HG03558 (cell line): ENCODE measurements around the gene TRIB2.
"Not testable (repeated sequence)": the region's sequence is repeated elsewhere in the genome, so short reads cannot be mapped to it uniquely, and the experiment has no call there.

Experiments used
- ATAC-seq: cut with Tn5 transposase; IDR thresholded peaks from one replicate; pipeline ENCODE4 v1.9.1; 2021; ENCODE audit warnings: moderate number of reproducible peaks; ENCODE audit not compliant: unreplicated experiment; ENCODE audit errors: extremely low read depth

TRIB2 gene

DNA sequence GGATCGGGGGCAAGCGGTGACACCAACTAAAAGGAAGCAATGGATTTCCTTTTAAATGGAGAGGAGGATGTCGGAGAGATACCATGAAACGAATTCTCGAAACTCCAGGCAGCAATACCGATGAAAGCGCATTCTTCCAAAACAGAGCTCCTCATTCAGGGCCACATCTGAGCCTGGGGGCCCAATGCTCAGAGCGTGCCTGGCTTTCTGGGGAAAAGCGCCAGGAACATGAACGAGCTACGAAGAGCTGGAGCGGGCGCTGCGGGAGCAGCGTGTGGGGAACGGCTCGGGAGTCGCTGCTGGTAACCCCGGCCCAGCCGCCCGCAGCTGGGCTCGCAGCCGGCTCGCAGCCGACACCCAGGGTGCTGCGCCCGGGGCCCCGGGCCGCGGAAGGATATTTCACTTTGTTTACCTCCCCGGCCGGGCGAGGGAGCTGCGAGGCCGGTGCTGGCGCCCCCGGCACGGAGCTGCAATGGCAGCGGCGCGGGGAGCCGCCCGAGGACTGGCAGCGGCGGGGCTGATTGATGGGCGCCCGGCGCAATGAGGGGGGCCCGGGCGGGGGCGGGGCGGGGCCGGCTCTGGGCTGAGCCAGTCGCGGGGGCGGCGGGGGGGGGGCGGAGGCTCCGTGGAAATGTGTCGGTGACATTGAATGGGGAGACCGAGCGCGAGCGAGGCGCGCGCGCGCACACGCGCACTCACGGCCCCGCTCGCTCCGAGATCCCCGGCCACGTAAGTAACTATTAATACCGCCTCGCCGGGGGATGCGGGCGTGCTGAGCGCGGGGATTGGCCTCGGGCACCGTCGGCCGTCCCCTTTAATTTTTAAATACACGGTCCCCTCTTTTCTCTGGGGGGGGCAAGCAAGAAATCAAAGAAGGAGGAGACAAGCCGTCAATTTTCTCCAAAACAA is at the start of gene TRIB2:
TSS of gene TRIB2 (plus strand) at position 655 of the 909 bp plus-strand sequence. CDS start 1,372 bp downstream, outside the sequence.
- no peak for ATAC-seq

DNA sequence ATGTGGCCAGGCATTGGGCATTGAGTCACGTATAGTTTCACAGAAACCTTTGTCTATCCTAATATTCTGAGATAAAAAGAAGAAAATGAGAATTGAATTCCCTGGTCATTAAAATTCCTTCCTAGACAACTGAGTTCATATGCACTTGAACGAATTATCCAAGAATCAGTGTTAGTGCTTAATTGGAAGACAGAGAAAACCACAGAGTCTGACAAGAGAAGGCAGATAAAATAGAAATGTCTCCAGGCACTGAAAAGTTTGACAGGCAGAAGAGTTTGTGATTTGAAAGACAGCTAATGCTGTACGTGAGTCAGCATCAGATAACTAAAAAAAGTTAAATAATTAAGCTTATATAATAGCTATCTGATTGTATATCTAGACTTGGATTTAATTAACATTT is 47.7 kb upstream of the TRIB2 start:
- no peak for ATAC-seq

DNA sequence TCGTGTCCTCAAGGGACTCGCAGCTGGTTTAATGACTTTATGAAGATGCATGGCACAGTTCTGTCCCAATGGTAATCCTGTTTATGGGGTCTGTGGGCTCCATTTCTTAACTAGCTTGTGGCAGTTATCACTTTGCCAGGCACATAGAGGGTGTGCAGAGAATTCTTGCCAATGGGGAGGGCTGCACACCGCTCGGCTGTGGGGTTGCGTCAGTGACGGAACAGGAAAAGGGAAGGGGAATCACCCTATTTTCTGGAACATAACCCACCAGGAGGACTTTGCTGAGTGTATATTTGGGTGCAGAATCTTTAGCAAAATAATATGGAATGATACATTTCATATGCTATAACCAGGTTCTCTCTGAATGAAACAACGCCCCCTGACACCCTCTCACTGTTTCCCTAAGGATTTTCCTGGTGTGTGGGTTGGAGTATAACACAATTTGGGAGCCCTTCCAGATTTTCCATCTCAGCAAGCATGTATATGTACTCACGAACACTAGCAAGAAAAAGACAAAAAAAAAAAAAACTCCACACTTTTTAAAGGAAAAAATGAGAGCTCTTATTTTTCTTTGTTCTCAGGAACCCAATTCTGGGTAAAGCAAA is 43.9 kb upstream of the TRIB2 start:
- ATAC-seq, result no peak

DNA sequence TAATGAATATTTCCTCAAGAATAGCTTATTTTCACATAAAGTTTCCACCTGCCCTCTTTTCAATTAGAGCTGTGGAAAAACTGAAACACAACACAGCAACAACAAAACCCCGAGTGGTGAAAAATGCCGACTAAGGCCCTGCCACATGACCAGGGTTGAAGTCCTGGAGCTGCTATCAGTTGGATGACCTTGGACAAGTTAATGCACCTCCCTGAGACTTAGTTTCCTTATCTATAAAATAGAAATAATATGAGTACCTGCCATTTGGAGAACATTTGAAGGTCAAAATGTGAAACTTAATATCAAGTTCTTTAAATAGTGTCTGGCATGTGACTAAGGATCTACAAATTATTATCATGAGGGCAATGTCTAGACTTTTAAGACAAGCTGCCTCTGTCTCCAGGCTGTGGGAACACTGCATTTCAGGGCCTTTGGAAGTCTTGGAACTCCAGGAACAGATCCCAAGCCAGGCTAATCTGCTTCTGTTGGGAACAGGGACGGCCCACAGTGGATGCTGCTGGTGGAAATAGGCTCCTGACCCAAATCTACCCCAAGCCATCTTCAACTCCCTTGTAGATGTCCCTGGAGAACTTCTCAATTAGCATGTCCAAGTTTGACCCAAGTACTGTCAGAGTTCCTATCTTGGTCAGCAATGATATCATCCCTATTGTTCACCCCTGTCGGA is 42.0 kb upstream of the TRIB2 start:
- ATAC-seq, result no peak

DNA sequence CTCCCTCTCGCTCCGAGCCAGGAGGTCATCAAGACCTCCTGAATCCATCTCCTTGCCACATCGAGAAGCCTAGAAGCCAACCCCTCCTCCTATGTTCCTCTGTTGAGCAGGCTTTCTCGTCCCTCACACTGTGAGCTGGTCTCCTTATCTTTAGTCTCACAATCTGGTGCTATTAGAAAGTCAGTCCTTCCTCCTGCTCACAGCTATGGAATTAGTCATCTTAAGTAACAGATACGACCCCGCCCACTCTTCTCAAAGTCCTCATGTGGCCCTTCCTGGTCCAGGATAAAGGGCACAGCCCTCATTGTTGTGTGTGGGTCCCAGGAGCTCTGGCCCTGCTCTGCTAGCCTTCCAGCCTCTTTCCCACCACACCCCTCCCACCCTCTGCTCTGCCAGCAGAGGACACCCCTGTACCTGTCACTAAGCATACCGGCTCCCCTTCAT is 41.4 kb upstream of the TRIB2 start:
- no peak for ATAC-seq

DNA sequence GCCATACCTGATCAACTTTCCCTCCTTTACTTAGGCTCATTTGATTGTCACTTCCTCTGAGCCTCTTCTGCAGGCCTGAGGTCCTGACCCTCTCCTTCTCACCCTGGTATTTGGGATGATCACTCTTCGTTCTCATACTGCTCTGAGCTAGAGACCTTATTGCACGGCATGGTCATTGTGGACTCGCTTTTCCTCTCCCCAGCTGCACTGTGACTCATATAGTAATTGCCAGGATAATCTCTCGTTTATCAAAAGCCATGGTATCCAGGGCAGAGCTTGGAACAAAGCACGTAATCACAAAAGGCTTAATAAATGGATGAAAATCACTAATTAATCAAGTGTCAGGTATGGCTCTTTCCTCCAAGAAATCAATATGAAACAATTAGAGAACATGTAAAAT is 40.9 kb upstream of the TRIB2 start:
- ATAC-seq, result no peak

DNA sequence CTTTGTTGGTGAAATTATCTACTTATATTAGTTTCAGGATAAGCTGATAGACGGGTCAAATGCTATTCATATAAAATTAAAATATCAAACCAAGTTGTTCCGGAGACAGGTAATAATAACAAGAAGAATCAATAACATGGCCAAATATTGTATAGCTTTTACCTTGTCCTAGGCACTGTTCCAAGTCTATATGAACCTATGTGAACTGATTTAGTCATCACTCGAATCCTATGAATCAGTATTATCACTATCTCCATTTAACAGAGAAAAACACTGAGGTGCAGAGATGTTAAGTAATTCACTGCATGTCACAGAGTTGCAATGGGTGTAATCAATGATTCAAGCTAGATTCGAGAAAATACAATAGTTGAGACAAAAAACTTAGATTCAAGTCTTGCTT is 40.0 kb upstream of the TRIB2 start:
- no peak for ATAC-seq

DNA sequence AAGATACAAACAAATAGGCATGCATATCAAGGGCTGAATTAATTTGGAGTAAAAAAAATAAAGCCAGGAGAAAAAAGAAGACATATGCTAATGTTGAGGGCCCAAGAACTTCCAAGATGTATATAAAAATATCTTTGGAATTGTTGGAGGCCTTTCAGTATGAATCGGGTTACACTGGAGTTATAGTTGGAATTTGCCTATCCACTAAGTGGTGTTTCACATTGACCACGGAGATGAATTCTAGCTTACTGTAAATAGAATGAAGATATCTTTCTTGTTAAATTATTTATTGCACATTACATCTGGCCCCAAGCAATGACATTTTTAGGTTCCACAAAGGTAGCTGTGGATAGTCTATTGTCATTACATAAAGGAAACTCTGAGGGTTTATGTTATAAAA is 38.5 kb upstream of the TRIB2 start:
- ATAC-seq, result no peak

DNA sequence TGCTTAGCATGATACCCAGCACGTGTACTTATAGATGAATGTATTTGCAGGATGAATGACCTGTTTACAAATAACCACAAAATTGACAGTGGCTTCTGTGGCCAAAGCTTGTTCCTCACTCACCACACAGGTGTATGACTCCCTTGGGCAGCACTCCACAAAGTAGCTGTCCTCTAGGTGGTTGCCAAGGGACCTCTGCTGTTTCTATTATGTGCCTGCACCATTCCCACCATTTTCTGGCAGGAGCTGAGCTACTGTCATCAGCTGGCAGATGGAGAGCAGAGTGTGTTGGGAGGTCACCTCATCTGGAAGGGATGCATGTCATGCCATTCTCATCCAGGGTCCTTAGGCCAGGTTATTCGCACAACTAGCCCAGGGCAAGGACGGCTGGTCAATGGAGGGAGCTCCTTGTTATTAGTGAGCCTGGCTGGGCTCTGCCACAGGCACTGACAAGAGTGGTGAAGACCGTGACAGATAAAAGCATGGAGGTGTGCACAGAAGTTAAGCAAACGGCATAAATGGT is 37.1 kb upstream of the TRIB2 start:
- no peak for ATAC-seq

DNA sequence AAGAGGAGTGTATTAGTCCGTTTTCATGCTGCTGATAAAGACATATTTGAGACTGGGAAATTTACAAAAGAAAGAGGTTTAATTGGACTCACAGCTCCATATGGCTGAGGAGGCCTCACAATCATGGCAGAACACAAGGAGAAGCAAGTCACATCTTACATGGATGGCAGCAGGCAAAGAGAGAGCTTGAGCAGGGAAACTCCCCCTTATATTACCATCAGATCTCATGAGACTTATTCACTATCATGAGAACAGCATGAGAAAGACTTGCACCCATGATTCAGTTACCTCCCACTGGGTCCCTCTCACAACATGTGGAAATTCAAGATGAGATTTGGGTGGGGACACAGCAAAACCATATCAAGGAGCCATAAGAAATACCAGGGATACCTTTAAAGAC is 36.6 kb upstream of the TRIB2 start:
- ATAC-seq, result not testable (repeated sequence)

DNA sequence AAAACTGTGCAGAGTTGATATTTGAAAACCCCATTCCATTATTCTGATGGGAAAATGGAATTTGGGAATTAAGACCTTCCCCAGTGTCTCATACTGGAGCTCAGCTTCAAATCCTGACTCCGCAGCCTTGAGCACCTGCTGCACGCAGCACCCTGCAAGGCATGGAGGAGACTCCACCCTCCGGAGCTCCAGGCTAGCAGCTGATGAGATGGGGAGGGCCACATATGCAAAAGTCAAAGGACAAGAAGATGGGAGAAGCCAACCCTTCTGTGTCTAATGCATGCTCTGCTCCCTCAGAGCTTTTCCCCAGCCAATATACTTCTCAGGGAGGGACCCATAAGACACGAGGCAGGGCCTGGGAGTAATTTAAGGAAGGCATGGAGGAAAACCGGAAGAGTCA is 34.7 kb upstream of the TRIB2 start:
- no peak for ATAC-seq

DNA sequence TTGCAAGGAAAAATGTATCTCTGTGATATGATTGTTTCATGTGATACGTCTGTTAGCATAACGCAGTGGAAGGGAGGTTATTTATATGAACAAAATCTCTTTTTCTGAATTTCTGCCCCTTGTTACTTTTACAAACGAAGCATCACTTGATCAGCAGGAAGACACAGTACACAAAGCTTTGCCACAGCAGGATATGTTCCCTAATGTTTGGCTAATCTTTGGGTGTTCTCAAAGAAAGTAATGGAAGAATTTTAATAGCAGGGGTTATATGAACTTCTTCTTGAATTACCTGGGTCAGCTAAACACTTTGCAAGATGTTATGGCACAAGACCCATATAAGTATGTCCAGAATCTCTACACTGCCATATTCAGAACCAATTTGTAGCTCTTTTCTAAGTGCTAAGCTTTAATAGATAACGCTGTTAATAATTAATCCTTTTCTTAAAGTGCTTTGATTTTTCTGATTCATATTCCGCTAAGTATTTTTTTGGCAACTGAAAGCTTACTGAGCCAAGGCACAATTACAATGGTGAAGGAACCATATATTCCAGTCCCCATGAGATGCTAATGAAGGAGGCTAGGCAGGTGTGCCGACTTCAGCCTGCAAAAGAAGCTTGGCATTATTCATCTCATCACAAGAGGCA is 33.2 kb upstream of the TRIB2 start:
- ATAC-seq, result no peak

DNA sequence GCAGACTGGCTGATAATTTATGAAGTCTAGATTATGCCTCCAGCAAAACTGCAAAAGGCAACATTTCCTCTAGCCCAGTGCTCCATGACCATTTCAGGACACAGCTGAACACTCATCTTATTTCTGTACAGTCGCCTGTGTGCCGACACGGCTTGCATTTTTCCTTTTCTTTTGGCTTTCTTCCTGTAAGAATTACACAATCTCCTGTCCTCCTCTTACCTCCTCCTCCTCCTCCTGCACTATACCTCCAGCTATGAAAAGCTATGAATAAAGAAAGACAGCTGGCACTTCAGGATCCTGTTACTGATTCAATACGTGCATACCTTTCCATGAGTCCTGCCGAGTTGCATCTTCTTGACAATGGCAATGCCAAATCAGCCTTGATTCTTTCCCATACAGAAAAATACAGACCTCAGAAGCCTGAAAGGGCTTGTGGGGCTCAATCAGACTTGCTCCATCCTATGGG is 32.2 kb upstream of the TRIB2 start:
- no peak for ATAC-seq

DNA sequence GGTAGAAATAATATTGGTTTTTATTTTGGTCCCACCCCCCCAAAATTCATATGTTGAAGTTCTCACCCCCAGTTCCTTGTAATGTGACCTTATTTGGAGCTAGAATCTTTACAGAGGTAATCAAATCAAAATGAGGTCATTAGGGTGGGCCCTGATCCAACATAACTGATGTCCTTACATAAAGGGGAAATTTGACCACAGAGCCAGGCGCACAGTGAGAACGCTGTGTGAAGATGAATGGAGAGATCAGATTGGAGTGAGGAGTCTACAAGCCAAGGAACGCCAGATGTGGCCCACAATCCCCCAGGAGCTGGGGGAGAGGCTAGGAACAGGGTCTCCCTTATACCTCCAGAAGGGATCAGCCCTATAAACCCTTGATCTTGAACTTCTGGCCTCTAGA is 31.6 kb upstream of the TRIB2 start:
- no peak for ATAC-seq

DNA sequence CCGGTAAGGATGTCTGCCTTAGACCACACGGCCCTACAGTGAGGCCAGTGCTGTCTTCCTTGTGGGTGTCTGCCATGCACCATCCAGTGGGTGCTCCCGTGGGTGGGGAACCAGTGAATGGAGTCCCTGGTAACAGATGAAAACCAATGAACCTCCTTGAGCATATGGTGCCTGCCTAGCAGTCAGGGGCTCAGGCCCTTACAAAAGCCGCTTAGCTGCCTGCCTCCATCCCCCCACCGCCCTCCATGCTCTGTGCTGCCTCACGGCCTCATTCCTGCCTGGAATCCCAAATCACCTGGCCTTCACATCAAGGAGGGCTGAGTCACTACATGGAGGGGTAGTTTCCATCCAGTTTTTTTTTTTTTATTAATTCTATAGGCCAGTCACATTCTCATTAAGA is 30.8 kb upstream of the TRIB2 start:
- ATAC-seq, result no peak

DNA sequence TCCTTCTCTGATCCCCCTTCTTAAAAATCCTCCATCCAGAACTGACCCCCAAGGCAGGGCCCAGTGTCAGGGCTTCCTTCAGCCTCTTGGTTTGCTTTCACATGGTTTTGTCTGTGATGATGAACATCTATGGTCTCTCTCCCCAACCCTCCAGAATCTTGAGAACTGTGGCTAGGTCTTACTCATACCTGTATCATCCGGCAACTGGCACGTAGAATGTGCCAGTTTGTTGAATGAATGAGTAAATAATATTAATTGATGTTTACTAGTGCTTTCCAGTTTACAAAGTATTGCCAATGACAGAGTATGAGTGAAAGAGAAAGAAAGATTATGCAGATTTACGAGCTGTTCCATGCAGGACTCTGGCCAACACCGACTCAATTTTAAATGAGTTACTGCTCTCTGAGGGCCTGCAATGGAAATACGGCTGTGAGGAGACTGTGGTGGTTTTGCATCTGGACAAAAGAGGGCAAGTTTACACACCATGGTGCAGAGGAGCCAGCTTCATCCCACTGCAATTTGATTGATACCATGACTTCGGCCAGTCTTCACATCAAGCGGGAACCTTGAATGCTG is 29.9 kb upstream of the TRIB2 start:
- no peak for ATAC-seq

DNA sequence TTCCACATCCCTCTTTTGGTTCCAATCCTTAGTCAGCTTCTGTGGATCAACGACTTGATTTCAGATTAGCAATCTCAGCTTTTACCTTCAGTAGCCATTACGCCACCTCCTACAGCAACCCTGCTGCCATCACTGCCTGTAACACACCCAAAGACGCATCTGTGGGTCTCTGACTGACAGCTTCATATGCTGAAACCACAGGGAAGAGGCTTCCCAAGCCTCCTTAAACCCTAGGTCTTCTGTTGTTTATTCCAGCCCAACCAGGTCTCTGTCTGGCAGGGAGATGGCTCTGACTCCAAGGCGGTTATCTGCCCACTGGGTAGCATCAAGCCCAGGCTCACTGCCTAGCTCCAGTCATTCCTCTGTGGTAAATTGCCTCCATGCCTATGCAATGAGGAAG is 28.6 kb upstream of the TRIB2 start:
- ATAC-seq, result no peak

DNA sequence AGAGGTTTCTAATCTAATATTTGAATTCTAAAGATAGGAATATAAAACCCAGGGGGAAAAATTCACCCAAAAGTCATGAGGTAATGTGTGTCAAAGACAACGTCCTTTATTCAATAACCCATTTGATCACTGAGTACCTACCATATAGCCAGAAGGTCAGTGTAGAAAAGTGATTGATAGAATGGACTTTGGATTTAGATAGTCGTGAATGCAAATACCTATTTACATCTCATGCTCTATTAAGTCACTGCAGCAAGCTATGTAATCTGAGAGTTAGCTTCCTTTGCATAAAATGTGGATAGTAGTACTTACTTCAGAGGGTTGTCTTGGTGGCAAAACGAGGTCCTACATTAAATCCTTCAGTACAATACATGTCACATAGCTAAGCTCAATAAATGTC is 27.8 kb upstream of the TRIB2 start:
- no peak for ATAC-seq

DNA sequence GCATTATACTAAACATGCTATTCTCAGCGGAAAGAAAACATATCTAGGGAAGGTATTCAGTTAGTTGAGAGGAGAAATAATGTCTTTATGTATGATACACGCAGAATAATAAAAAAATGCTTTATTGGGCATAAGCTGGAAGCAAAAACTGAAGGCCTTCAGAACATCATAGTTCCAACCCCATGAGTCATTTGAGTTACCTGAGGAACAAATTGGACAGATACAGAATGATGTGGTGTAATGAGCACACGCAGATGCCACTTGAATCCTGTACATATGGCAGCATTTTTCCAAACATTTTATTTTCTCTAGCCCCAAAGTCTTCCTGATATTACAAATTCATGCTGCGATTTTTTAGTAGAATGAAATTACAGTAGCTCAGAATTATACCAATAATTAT is 23.2 kb upstream of the TRIB2 start:
- no peak for ATAC-seq
